Osteoblast (primary cell): ENCODE measurements around the gene ZKSCAN4. TPM values are rescaled to one million over a fixed set of nuclear protein-coding genes. Genes with fewer than 3 reads are reported as not detected.
A peak's percentile ranks its signal among the peaks of the same experiment; 100 is the strongest.

Source experiments
- DNase-seq: peaks from one replicate; pipeline ENCODE4 v3.0.0; 2011; ENCODE audit warnings: low spot score, mixed read lengths; ENCODE audit not compliant: insufficient read length; ENCODE audit errors: missing footprints
- H2AFZ ChIP-seq: 2 replicates; pipeline ENCODE4 v1.6.0; 2011; ENCODE audit warnings: mild to moderate bottlenecking, low read length
- H3K27ac ChIP-seq: 2 replicates; pipeline ENCODE4 v1.5.1; 2011; ENCODE audit warnings: mild to moderate bottlenecking, low read depth, low read length, moderate library complexity
- H3K27me3 ChIP-seq: 2 replicates; pipeline ENCODE4 v1.6.0; 2012; ENCODE audit warnings: mild to moderate bottlenecking, control low read depth, inconsistent platforms, low read length, moderate library complexity; ENCODE audit not compliant: insufficient read depth
- H3K36me3 ChIP-seq: 2 replicates; pipeline ENCODE4 v1.5.1; 2011; ENCODE audit warnings: mild to moderate bottlenecking, low read length, control low read depth, moderate library complexity; ENCODE audit not compliant: insufficient read depth
- H3K4me1 ChIP-seq: 2 replicates; pipeline ENCODE4 v1.5.1; 2011; ENCODE audit warnings: mild to moderate bottlenecking, low read length, control low read depth, moderate library complexity; ENCODE audit not compliant: insufficient read depth
- H3K4me2 ChIP-seq: 2 replicates; pipeline ENCODE4 v1.6.0; 2011; ENCODE audit warnings: mild to moderate bottlenecking, low read length; ENCODE audit not compliant: insufficient read depth
- H3K4me3 ChIP-seq: fragments of 200-600 bp; sonication (generic); 3 replicates; pipeline ENCODE4 v1.5.1; 2012; ENCODE audit warnings: mild to moderate bottlenecking, low read length, inconsistent platforms; ENCODE audit not compliant: insufficient read depth
- H3K79me2 ChIP-seq: 2 replicates; pipeline ENCODE4 v1.6.0; 2012; ENCODE audit warnings: mild to moderate bottlenecking, low read length, control low read depth, inconsistent platforms; ENCODE audit not compliant: insufficient read depth
- H3K9me3 ChIP-seq: 2 replicates; pipeline ENCODE4 v1.5.1; 2011; ENCODE audit warnings: low read depth, low read length, control low read depth
- H4K20me1 ChIP-seq: 2 replicates; pipeline ENCODE4 v1.6.0; 2012; ENCODE audit warnings: mild to moderate bottlenecking, low read length, control low read depth; ENCODE audit not compliant: insufficient read depth
- CTCF ChIP-seq: IDR thresholded peaks from 2 replicates; pipeline ENCODE4 v1.5.1; 2011; ENCODE audit warnings: mild to moderate bottlenecking, low read depth, low read length, moderate library complexity; ENCODE audit errors: extremely low read depth
- total RNA-seq: library from RNA; depleted of rRNA; stranded (reverse); fragments of >200 nt; gene quantifications from 2 replicates; pipeline ENCODE4 v1.2.3, GENCODE V29; 2012

Gene ZKSCAN4
- total RNA-seq, 1 donor = 6.5 TPM

- peak; percentile 87 for DNase-seq
- H3K4me1 ChIP-seq = peaks cover 12% of the 10 kb centered on the region
- H2AFZ ChIP-seq = peak overlapping the region; percentile 88
- peak overlapping the region; percentile 75 for H3K4me3 ChIP-seq
- TF ChIP-seq CTCF = peak; percentile 29
- H3K27ac ChIP-seq = no peak overlapping the region
- H3K4me2 ChIP-seq = peak overlapping the region; percentile 94
- peaks cover 59% of the 10 kb centered on the region for H3K27me3 ChIP-seq
- H3K9me3 ChIP-seq = no peaks in the 10 kb centered on the region
- no peaks in the 10 kb centered on the region for H4K20me1 ChIP-seq
- H3K79me2 ChIP-seq = no peaks in the 10 kb centered on the region
- no peaks in the 10 kb centered on the region for H3K36me3 ChIP-seq
Observed at GRCh38 chr6:28212510-28213212, 39.4 kb downstream of the ZKSCAN4 start.

GRCh38 chr6:28211840-28212509 is 40.1 kb downstream of the ZKSCAN4 start:
- H3K4me1 ChIP-seq = peaks cover 17% of the 10 kb centered on the region
- H3K4me2 ChIP-seq = peak overlapping the region; percentile 94
- no peaks in the 10 kb centered on the region for H4K20me1 ChIP-seq
- H3K4me3 ChIP-seq = peak overlapping the region; percentile 75
- H3K9me3 ChIP-seq = no peaks in the 10 kb centered on the region
- H2AFZ ChIP-seq = peak overlapping the region; percentile 88
- no peak for TF ChIP-seq CTCF
- DNase-seq = no peak
- no peaks in the 10 kb centered on the region for H3K36me3 ChIP-seq
- H3K27me3 ChIP-seq = peaks cover 65% of the 10 kb centered on the region
- no peak overlapping the region for H3K27ac ChIP-seq
- no peaks in the 10 kb centered on the region for H3K79me2 ChIP-seq

GRCh38 chr6:28209753-28210535 is 42.1 kb downstream of the ZKSCAN4 start:
- Histone ChIP-seq H3K9me3 (no peaks in the 10 kb centered on the region), H3K27ac (no peak overlapping the region), H3K4me1 (peaks cover 17% of the 10 kb centered on the region), H3K36me3 (no peaks in the 10 kb centered on the region), H2AFZ (no peak overlapping the region), H4K20me1 (no peaks in the 10 kb centered on the region), H3K79me2 (no peaks in the 10 kb centered on the region), H3K27me3 (peaks cover 77% of the 10 kb centered on the region), H3K4me3 (no peak overlapping the region), H3K4me2 (no peak overlapping the region)
- no peak for DNase-seq
- no peak for TF ChIP-seq CTCF
